Endodermal cell (in vitro differentiated cells): ENCODE measurements around the gene ARL3. TPM values are rescaled to one million over a fixed set of nuclear protein-coding genes. Genes with fewer than 3 reads are reported as not detected.

Experiments
- DNase-seq: peaks from one replicate; pipeline ENCODE4 v3.0.0-alpha.2; 2017
- H3K27ac ChIP-seq: 2 replicates; pipeline ENCODE4 v1.5.1; 2013; ENCODE audit warnings: mild to moderate bottlenecking, low read depth, low read length, moderate library complexity
- H3K27me3 ChIP-seq: 2 replicates; pipeline ENCODE4 v1.6.1; 2013; ENCODE audit warnings: mild to moderate bottlenecking, low read length, moderate library complexity; ENCODE audit not compliant: insufficient read depth, control insufficient read depth, poor library complexity, severe bottlenecking
- H3K36me3 ChIP-seq: 2 replicates; pipeline ENCODE4 v1.7.0; 2013; ENCODE audit warnings: mild to moderate bottlenecking, low read length, moderate library complexity; ENCODE audit not compliant: control insufficient read depth, insufficient read depth
- H3K4me1 ChIP-seq: one replicate; pipeline ENCODE4 v1.7.0; 2013; ENCODE audit warnings: low read length; ENCODE audit not compliant: control insufficient read depth, insufficient read depth
- H3K4me3 ChIP-seq: 2 replicates; pipeline ENCODE4 v1.5.1; 2013; ENCODE audit warnings: mild to moderate bottlenecking, low read length, moderate library complexity
- H3K9ac ChIP-seq: 2 replicates; pipeline ENCODE4 v1.6.1; 2013; ENCODE audit warnings: mild to moderate bottlenecking, low read length, moderate library complexity; ENCODE audit not compliant: poor library complexity, severe bottlenecking; ENCODE audit errors: extremely low read depth
- H3K9me3 ChIP-seq: 2 replicates; pipeline ENCODE4 v1.6.1; 2013; ENCODE audit warnings: mild to moderate bottlenecking, low read length, moderate library complexity; ENCODE audit not compliant: control insufficient read depth
- H3K27ac Mint-ChIP-seq: 2 replicates; pipeline ENCODE4 v1.8.0; 2020; ENCODE audit warnings: mixed read lengths
- H3K27me3 Mint-ChIP-seq: 2 replicates; pipeline ENCODE4 v1.8.0; 2021; ENCODE audit warnings: mild to moderate bottlenecking, mixed read lengths; ENCODE audit not compliant: insufficient read depth
- H3K36me3 Mint-ChIP-seq: 2 replicates; pipeline ENCODE4 v1.8.0; 2020; ENCODE audit warnings: low read depth, mixed read lengths
- H3K4me1 Mint-ChIP-seq: 2 replicates; pipeline ENCODE4 v1.8.0; 2020; ENCODE audit warnings: mixed read lengths
- H3K4me3 Mint-ChIP-seq: 2 replicates; pipeline ENCODE4 v1.8.0; 2020; ENCODE audit warnings: mild to moderate bottlenecking, moderate library complexity, mixed read lengths
- H3K9me3 Mint-ChIP-seq: 2 replicates; pipeline ENCODE4 v1.8.0; 2020; ENCODE audit warnings: mild to moderate bottlenecking, mixed read lengths
- WGBS, 2 experiments: methylation state at CpG; one replicate each; pipeline versions ENCODE4 v1.1.5 to v1.1.7; 2013; ENCODE audit warnings: missing lambda C conversion rate in 2 of 2, mixed read lengths in 1 of 2; ENCODE audit not compliant: insufficient coverage in 1 of 2, insufficient read length in 1 of 2; 5-methylcytosine and 5-hydroxymethylcytosine counted together
- total RNA-seq, 2 donors: library from RNA; stranded (reverse); fragmentation: NEBNext Ultra II Directional in 1 of 2; extraction: Animal tissue kit (Norgen Biotek cat#: 25700) in 1 of 2; gene quantifications; 2 replicates in 1 of 2; 3 replicates in 1 of 2; pipeline ENCODE4 v1.2.1, GENCODE V29; 2021
- TF ChIP-seq, protein P1 (sequence below): fragments of 200-600 bp; sonication (generic); conservative IDR thresholded peaks from 2 replicates; pipeline ENCODE4 v1.5.0; 2021; ENCODE audit warnings: antibody characterized with exemption, mild to moderate bottlenecking

ARL3 gene
- total RNA-seq, 2 donors from 2014 or later, result 20.3 to 25.6 TPM

- no peaks in the 10 kb centered on the region for H3K27me3 ChIP-seq
- TF ChIP-seq, protein P1, sequence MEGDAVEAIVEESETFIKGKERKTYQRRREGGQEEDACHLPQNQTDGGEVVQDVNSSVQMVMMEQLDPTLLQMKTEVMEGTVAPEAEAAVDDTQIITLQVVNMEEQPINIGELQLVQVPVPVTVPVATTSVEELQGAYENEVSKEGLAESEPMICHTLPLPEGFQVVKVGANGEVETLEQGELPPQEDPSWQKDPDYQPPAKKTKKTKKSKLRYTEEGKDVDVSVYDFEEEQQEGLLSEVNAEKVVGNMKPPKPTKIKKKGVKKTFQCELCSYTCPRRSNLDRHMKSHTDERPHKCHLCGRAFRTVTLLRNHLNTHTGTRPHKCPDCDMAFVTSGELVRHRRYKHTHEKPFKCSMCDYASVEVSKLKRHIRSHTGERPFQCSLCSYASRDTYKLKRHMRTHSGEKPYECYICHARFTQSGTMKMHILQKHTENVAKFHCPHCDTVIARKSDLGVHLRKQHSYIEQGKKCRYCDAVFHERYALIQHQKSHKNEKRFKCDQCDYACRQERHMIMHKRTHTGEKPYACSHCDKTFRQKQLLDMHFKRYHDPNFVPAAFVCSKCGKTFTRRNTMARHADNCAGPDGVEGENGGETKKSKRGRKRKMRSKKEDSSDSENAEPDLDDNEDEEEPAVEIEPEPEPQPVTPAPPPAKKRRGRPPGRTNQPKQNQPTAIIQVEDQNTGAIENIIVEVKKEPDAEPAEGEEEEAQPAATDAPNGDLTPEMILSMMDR, result no peak
- DNase-seq, result no peak
- WGBS, 2 experiments, result 94% methylated on average over 6 of the region's 6 CpGs; no CpG with 5 or more reads in 1 of the 2 experiments
- Mint-ChIP-seq H3K36me3 (peaks cover 12% of the 10 kb centered on the region), H3K4me3 (no peak overlapping the region), H3K27me3 (no peaks in the 10 kb centered on the region), H3K27ac (no peak overlapping the region), H3K9me3 (no peaks in the 10 kb centered on the region), H3K4me1 (no peaks in the 10 kb centered on the region)
- H3K4me3 ChIP-seq, result no peak overlapping the region
- H3K9ac ChIP-seq, result no peak overlapping the region
- peak overlapping the region; percentile 30 for H3K27ac ChIP-seq
- no peaks in the 10 kb centered on the region for H3K4me1 ChIP-seq
- no peaks in the 10 kb centered on the region for H3K9me3 ChIP-seq
- no peaks in the 10 kb centered on the region for H3K36me3 ChIP-seq
Measured at GRCh38 chr10:102661658-102662028, 52.6 kb downstream of the ARL3 start.

DNA sequence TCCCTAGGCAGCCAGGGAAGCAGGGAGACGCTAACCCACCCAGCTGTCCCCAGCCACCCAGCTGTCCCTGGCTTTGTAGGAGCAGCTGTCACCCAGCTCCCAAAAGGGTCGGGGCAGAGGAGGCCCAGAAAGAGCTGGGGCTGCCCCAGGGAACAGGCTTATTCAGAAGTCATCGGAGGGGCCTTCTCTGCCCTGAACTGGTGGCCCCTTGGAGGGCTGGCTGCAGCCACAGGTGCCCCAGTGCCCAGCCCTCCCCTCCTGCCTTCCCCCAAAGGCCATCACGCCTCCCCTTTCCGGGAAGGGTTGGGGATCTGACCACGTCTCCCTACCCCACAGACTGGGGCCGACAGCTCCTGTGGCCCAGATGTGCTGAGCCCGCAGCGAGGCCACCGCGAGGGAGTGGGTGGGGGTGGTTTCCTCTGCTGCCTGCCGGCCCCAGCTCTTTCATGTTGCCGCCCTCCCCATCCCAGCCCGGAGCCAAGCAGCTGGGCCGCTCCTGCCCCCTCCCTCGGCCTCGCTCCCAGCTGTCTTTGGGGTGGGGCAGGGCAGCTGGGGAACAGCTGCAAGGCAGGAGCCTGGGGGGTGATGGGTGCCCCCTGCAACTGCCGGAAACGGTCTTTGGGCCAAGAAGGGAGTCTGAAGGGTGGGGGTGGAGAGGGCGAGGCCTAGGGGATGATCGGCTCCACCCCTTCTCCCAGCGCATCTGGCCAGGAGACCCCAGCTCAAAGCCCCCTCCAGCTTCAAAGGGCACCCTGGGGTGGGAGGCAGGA is 53.1 kb downstream of the ARL3 start:
- H3K36me3 ChIP-seq, result peaks cover 4% of the 10 kb centered on the region
- no peak overlapping the region for H3K27ac Mint-ChIP-seq
- H3K27me3 Mint-ChIP-seq, result no peaks in the 10 kb centered on the region
- H3K27ac ChIP-seq, result peak overlapping the region; percentile 72
- H3K4me1 ChIP-seq, result no peaks in the 10 kb centered on the region
- no peaks in the 10 kb centered on the region for H3K9me3 ChIP-seq
- no peak overlapping the region for H3K4me3 ChIP-seq
- 49 to 55% methylated on average over 4 to 22 of the region's 22 CpGs for WGBS, 2 experiments
- H3K27me3 ChIP-seq, result no peaks in the 10 kb centered on the region
- H3K9ac ChIP-seq, result no peak overlapping the region
- DNase-seq, result no peak
- no peak overlapping the region for H3K4me3 Mint-ChIP-seq
- H3K9me3 Mint-ChIP-seq, result no peaks in the 10 kb centered on the region
- H3K4me1 Mint-ChIP-seq, result no peaks in the 10 kb centered on the region
- TF ChIP-seq, protein P1, result no peak
- peaks cover 17% of the 10 kb centered on the region for H3K36me3 Mint-ChIP-seq

- no peaks in the 10 kb centered on the region for H3K27me3 Mint-ChIP-seq
- no peak overlapping the region for H3K4me3 Mint-ChIP-seq
- no peak for DNase-seq
- H3K36me3 Mint-ChIP-seq, result peaks cover 28% of the 10 kb centered on the region
- no peak overlapping the region for H3K4me3 ChIP-seq
- TF ChIP-seq, protein P1, result no peak
- H3K36me3 ChIP-seq, result peaks cover 16% of the 10 kb centered on the region
- H3K9ac ChIP-seq, result no peak overlapping the region
- peak overlapping the region; percentile 44 for H3K27ac ChIP-seq
- no peaks in the 10 kb centered on the region for H3K27me3 ChIP-seq
- 85 to 89% methylated on average over 5 of the region's 5 CpGs for WGBS, 2 experiments
- H3K4me1 ChIP-seq, result no peaks in the 10 kb centered on the region
- no peaks in the 10 kb centered on the region for H3K4me1 Mint-ChIP-seq
- H3K27ac Mint-ChIP-seq, result no peak overlapping the region
- no peaks in the 10 kb centered on the region for H3K9me3 Mint-ChIP-seq
- H3K9me3 ChIP-seq, result no peaks in the 10 kb centered on the region
Measured at GRCh38 chr10:102658802-102659201, 55.4 kb downstream of the ARL3 start.
